ENCODE measurements around the gene SPAG9. TPM values are rescaled to one million over a fixed set of nuclear protein-coding genes. Genes with fewer than 3 reads are reported as not detected.
"Not testable (repeated sequence)": the region's sequence is repeated elsewhere in the genome, so short reads cannot be mapped to it uniquely, and the experiment has no call there.

The SPAG9 gene
- total RNA-seq, 1 donor from 2014 or later = 77.9 TPM

- no peak for DNase-seq (ENCODE audit: low spot score)
These were observed 21.9 kb upstream of the SPAG9 start for GRCh38 chr17:51142597-51142996.

GRCh38 chr17:51135956-51136355 lies 15.3 kb upstream of the SPAG9 start:
- DNase-seq (ENCODE audit: low spot score) = no peak

GRCh38 chr17:51133365-51133764 lies 12.7 kb upstream of the SPAG9 start:
- DNase-seq (ENCODE audit: low spot score) = no peak

- no peak for DNase-seq (ENCODE audit: low spot score)
These were observed 12.3 kb upstream of the SPAG9 start for GRCh38 chr17:51132964-51133319.

GRCh38 chr17:51128076-51128475 lies 7.4 kb upstream of the SPAG9 start:
- DNase-seq (ENCODE audit: low spot score) = no peak

GRCh38 chr17:51124640-51125503 lies 4.2 kb upstream of the SPAG9 start:
- DNase-seq (ENCODE audit: low spot score) = no peak

GRCh38 chr17:51122473-51123115 lies 1.9 kb upstream of the SPAG9 start:
- not testable (repeated sequence) for DNase-seq (ENCODE audit: low spot score)

GRCh38 chr17:51121620-51122472 lies 1.2 kb upstream of the SPAG9 start:
- peak; percentile 94 for DNase-seq (ENCODE audit: low spot score)

- no peak for DNase-seq (ENCODE audit: low spot score)
These were observed 320 bp downstream of the SPAG9 start for GRCh38 chr17:51120357-51120738.

GRCh38 chr17:51119415-51120356 lies 982 bp downstream of the SPAG9 start:
- DNase-seq (ENCODE audit: low spot score) = peak; percentile 31

- peak; percentile 36 for DNase-seq (ENCODE audit: low spot score)
These were observed 2.1 kb downstream of the SPAG9 start for GRCh38 chr17:51118330-51119195.

GRCh38 chr17:51115179-51115578 lies 5.5 kb downstream of the SPAG9 start:
- no peak for DNase-seq (ENCODE audit: low spot score)

GRCh38 chr17:51112303-51113222 lies 8.1 kb downstream of the SPAG9 start:
- peak; percentile 53 for DNase-seq (ENCODE audit: low spot score)

GRCh38 chr17:51107778-51108177 lies 12.9 kb downstream of the SPAG9 start:
- no peak for DNase-seq (ENCODE audit: low spot score)

- DNase-seq (ENCODE audit: low spot score) = no peak
These were observed 17.2 kb downstream of the SPAG9 start for GRCh38 chr17:51103451-51103850.

- DNase-seq (ENCODE audit: low spot score) = no peak
These were observed 17.6 kb downstream of the SPAG9 start for GRCh38 chr17:51103050-51103449.

GRCh38 chr17:51097708-51098446 lies 22.8 kb downstream of the SPAG9 start:
- DNase-seq (ENCODE audit: low spot score) = no peak

GRCh38 chr17:51091635-51092034 lies 29.0 kb downstream of the SPAG9 start:
- no peak for DNase-seq (ENCODE audit: low spot score)

Measured in mucosa of gallbladder (tissue), 1 donor.